Inflammatory macrophage (primary cell): ENCODE results near the gene MPHOSPH9.
A peak's percentile ranks its signal among the peaks of the same experiment; 100 is the strongest.

ENCODE experiments used
- DNase-seq, 2 donors: peaks; one replicate each; pipeline ENCODE4 v3.0.0-alpha.2; 2020 to 2022

Gene MPHOSPH9

DNA sequence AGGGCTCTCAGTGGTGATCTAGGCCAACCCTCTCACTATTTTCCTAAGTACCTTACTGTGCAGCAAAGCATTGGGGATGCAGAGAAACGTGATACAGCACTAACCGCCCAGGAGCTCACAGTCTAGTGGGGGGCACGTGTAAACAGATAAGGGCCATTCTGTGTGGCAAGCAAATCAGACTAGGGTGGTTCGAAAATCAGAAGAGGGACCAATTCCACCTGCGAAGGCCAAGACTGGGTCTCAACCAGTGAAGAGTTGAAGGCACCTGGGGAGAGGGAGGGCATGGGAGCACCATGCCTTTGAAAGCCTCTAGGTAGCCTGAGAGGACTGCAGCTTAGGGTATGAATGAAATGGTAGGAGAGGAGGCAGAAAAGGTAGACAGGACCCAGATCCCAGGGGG is 84.3 kb downstream of the MPHOSPH9 start:
- no peak for DNase-seq

GRCh38 chr12:123148223-123148622 is 84.7 kb downstream of the MPHOSPH9 start:
- DNase-seq, result no peak

- no peak for DNase-seq
Observed at GRCh38 chr12:123145211-123145610, 87.7 kb downstream of the MPHOSPH9 start.

DNA sequence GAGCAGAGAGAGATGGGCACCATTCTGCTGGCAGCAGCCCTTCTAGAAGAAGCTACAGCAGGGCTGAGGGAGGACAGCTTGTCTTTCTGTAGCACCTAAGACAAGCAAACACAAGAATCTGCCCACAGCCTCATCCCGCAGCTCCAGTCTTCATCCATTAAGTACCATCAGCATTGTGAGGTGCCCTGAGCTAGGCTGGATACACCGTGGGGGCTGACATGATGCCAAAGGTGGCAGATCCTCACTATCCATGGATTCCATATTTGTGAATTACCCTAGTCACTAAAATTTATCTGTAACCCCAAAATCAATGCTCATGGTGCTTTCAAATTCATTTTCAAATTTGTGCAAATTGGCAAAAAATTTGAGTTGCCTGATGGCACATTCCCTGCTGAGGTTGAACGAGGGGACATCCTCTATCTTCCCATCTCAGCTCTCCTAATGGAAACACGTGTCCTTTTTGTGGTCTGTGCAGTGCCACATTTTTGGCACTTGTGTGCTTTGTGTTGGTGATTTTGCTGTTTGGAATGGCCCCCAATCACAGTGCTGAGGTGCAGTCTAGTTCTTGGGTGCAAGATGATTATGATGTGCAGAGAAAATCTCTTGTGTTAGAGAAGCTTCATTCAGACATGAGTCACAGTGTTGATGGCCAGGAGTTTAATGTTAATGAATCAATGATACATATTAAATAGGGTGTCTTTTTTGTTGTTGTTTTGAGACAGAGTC is 89.0 kb downstream of the MPHOSPH9 start:
- no peak for DNase-seq

DNA sequence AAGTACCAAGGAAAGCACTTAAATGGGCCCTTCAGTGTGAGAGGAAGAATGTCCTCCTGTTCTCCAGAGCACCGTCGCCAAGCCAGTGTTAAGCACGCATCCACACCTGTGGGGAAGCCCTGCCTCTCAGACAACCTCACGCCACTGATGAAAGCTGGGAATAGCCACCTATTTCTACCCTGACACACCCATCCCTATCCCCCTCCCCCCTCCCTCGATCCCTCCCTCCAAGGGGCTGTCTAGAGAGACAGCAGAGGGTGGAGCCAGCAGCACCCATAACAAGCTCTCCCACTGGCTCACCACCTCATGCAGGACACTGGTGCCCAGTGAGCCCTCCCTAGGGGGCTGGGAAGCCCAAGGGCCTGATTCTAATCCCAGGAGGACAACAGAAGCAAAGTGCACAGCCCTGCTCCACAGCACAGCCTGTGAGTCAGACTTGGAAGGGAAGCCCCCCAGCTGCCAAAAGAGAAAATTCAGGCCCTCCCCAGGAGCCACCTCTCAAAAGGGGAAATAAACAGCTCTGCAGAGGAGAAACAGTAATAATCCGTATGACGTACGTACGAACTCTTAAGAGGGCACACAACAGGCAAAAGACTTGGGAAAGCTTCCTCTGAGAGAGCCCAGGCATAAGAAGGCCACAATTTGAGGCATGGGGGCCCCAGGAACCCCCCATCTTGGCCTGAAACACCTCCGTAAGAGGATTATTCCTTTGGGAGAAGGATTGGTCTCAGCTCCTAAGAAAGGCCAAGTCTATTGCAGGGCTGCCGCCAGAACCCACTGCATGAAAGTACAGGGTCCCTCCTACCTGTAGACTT is 89.8 kb downstream of the MPHOSPH9 start:
- peak; percentile 33 to 51 for DNase-seq

DNA sequence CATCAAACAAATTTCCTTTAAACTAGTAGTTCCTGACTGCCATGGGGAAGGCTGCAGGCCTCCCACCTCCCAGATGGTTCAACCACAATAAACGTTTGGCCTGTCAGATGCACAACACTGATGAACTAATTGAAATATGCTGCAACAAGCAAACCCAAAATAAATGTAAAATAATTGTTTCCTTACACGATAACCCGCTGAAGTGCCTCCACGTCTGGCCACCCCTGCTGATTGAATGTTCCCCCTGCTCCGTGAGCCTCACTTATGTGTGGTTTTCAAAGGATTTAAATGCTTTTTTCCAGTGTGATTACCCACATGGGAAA is 90.5 kb downstream of the MPHOSPH9 start:
- no peak for DNase-seq

- DNase-seq, result peak in 1 of 2 donors; percentile 15
Observed at GRCh38 chr12:123141615-123142517, 91.1 kb downstream of the MPHOSPH9 start.

DNA sequence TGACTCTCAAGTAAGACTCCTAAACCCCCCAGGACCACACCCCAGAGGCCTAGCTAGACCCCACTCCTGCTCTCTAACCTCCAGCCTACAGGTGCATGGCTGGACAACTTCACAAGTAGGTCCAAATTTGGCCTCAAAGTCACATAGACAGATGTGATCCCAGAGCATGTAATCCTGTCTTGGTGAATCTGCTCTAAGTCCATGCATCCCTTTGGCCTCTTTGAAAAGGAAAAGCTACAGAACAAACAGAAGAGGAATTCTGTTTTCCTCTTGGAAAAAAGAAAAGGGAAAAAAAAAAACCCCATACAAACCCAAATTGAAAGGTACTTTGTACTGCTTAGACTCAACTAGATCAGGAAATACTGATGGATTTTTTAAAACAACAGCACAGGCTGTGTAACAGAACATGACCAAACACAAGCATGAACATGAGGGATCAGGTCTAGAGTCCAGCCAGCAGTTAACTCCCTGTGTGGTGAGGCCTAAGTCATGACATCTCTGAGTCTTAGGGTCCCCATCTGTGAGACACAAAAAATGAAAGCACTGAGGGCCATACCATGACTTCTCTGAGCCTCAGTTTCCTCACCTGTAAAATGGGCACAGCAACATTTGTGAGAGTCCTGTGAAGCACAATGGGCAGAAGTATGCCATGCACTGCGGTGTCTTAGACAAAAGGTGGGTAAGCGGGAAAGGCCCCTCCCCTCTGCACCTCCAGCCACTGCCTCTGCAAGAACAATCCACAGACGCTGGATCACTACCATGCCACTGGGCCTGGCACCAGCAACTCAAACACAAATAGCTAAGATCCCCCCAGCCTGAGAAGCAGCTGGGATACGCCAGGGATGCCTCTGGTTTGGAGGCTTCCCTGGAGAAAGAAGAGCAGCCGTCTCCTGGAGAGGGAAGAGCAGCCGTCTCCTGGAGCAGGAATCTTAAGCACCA is 92.0 kb downstream of the MPHOSPH9 start:
- DNase-seq, result no peak

DNA sequence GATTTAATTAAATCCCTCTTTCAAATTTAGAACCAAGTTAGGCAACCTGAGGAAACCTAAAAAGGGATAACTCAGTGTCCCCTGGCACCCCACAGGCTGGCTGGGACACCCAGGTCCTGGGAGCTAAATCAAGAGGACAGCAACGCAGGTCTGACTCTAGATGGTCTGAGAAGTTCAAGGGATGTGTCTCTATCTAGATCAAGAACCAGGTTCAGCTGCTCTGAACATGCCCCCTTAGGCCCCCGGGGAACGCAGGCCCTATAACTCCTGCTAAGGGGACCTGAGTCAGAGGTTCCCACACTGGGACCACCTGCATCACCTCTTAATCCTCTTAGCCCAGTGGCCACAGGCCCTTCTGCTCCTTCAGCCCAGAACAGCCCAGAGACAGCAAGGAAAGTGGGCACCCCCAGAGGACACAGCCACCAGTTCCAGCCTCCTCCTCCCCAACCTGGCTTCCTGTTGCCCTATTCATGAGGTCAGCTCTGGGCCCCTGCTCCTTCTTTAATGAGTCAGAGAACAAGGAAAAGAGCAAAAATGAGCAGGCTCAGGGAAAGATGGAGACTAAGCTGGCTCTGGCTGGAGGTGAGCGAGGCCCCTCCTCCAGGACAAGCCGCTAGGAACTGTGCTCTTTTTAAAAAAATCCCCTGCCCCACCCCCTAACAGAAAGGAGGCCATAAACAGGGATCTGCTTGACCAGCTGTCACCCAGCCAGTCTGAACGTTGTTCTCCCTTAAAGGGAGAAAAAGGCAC is 92.8 kb downstream of the MPHOSPH9 start:
- no peak for DNase-seq

- no peak for DNase-seq
Observed at GRCh38 chr12:123135688-123136087, 97.3 kb downstream of the MPHOSPH9 start.

- no peak for DNase-seq
Observed at GRCh38 chr12:123134826-123135225, 98.1 kb downstream of the MPHOSPH9 start.

DNA sequence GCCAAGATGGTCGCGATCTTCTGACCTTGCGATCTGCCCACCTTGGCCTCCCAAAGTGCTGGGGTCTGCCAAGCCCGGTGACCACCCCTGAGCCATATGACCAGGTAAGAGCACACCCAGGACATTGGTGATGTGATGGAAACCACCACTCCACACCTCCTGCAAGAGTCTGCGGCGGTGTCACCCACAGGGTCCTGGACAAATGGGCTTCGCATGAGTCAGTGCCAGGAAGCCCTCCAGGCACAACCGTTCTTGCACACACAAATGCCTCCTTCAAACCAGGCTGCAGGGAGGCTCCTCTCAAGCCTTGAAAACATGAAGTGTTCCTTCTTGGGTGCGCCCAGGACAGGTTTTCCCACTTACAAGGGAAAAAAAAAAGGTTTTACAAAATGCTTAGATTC is 98.7 kb downstream of the MPHOSPH9 start:
- DNase-seq, result no peak

DNA sequence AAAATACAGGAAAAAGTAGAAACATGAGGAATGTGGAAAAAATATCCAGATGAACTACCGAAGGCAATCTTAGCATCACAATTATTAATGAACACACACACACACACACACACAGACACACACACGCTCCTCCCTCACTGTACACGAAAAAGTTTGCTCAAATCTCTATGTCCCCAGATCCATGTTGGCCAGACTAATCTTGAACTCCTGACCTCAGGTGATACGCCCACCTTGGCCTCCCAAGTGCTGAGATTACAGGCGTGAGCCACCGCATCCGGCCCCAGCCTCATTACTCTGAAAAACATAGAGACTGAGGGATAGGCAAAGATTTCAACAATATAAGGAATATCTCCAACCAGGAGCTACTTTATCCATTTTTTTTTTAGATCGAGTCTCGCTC is 99.2 kb downstream of the MPHOSPH9 start:
- DNase-seq, result no peak

- no peak for DNase-seq
Observed at GRCh38 chr12:123132951-123133619, 99.9 kb downstream of the MPHOSPH9 start.

DNA sequence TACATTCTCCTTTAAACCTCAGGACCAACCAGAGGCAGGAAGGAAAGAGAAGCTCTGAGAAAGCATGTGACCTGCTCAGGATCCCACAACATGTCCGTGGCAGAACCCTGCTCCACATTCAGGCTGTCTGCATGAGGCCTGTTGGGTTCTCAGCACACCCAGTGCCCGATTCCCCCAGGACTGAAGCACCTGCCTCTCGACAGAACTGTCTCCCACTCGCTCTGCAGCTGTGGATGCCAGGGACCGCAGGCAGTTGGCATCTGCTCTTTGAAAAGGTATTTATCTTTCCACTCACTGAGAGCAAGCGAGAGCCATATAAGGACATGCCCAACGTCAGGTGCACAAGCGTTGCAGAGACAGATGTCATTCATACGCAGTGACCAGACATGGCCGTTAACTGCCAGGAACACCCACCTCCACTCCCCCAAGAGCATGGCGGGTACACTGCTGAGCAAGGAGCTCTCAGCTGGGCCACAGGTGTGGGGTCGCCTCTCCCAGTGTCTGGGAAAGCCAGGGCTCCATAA is 101.0 kb downstream of the MPHOSPH9 start:
- no peak for DNase-seq

DNA sequence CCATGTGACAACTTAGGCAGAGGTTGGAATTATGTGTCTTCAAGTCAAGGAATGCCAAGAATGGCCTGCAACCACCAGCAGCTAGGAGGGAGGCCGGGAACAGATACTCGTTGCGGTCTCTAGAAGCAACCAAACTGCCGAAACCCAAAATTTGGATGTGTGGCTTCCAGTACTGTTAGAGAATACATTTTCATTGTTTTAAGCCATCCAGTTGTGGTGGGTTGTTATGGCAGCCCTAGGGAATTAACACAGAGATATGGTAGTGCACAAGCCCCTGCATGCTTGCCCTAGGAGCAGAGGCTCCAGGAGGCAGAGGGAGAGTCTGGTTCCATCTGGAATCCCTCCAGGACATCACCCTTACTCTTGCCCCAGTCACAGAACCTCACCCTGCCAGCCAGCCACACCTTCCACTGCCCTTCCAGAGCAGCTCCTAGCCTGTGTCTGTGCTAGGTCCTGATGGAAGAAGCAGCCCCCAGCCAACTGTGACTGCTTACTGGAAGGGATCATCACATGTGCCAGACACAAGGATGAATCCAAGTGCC is 101.6 kb downstream of the MPHOSPH9 start:
- DNase-seq, result no peak

- DNase-seq, result no peak
Observed at GRCh38 chr12:123129621-123130020, 103.3 kb downstream of the MPHOSPH9 start.

DNA sequence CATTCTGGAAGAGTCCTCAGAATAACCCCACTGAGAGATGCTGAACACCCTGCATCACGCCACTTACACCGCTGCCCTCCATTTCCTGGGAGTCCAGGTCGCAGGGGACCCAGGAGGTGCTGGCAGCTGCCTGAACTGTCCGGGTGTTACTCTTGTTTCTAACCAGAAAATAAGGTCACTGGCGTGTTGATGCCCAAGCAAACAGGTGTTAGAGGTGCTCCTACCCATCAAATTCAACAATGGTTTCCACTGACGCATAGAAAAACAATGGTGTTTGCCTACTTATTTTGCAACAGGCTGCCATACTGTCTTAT is 105.8 kb downstream of the MPHOSPH9 start:
- no peak for DNase-seq

DNA sequence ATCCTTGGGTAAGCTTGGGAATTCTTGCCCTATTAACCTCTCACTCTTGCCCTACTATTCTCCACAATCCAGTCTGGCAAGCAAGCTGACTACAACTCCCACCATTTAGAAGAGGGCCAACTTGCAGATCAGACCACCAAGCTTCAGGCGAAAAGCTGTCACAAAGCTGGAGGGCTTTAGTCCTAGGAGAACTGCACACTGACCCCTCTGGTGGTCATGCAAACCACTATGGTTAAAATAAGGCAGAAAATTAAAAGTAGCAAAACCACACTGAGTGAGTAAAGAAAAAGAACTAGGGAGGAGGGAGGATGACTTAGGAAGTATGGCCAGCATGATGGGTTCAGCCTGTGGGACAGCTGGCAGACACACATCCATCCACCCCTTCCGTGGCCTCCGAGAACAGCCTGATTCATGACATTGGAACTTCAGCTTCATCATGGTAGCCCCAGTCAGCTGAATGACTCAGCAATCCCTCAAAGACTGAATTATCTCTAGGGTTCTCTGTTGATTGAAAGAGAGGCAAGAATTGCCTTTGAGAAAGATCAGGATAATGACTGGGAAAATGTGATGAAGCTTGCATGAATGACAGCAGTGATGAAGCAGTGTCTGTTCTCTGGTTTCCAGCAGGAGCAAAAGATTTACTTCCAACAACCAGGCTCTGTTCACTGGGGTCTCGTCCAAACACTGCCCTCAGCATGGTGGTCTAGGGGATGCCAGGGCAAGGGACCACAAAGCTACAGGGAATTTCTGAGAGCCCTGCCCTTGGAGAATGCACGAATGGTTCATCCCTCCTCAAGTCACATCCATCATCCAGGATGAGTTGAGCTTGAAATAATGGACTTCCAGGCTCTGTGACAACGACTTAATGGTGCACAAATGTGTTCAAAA is 106.4 kb downstream of the MPHOSPH9 start:
- no peak for DNase-seq
